ENCODE results near the gene COL28A1.
"Not testable (repeated sequence)": the region's sequence is repeated elsewhere in the genome, so short reads cannot be mapped to it uniquely, and the experiment has no call there.

The COL28A1 gene

GRCh38 chr7:7481802-7482201 is 53.9 kb downstream of the COL28A1 start:
- no peak overlapping the region for H3K4me3 ChIP-seq (ENCODE audit: low read depth, low read length)
- no peak for TF ChIP-seq CTCF (IDR thresholded peaks at IDR 0.05; ENCODE audit: control insufficient read depth, extremely low read depth, insufficient read depth)
- no peak for DNase-seq (ENCODE audit: low read depth)

- TF ChIP-seq CTCF (IDR thresholded peaks at IDR 0.05; ENCODE audit: control insufficient read depth, extremely low read depth, insufficient read depth): no peak
- no peak for DNase-seq (ENCODE audit: low read depth)
- H3K4me3 ChIP-seq (ENCODE audit: low read depth, low read length): no peak overlapping the region
Observed at GRCh38 chr7:7479275-7479805, 56.3 kb downstream of the COL28A1 start.

- no peak for TF ChIP-seq CTCF (IDR thresholded peaks at IDR 0.05; ENCODE audit: control insufficient read depth, extremely low read depth, insufficient read depth)
- DNase-seq (ENCODE audit: low read depth): no peak
- H3K4me3 ChIP-seq (ENCODE audit: low read depth, low read length): no peak overlapping the region
Observed at GRCh38 chr7:7478569-7478968, 57.1 kb downstream of the COL28A1 start.

GRCh38 chr7:7477641-7478040 is 58.0 kb downstream of the COL28A1 start:
- H3K4me3 ChIP-seq (ENCODE audit: low read depth, low read length); DNase-seq (ENCODE audit: low read depth): not testable (repeated sequence)

GRCh38 chr7:7476381-7476780 is 59.3 kb downstream of the COL28A1 start:
- DNase-seq (ENCODE audit: low read depth): no peak
- no peak for TF ChIP-seq CTCF (IDR thresholded peaks at IDR 0.05; ENCODE audit: control insufficient read depth, extremely low read depth, insufficient read depth)
- no peak overlapping the region for H3K4me3 ChIP-seq (ENCODE audit: low read depth, low read length)

GRCh38 chr7:7475601-7476000 is 60.1 kb downstream of the COL28A1 start:
- DNase-seq (ENCODE audit: low read depth): no peak
- H3K4me3 ChIP-seq (ENCODE audit: low read depth, low read length): no peak overlapping the region
- TF ChIP-seq CTCF (IDR thresholded peaks at IDR 0.05; ENCODE audit: control insufficient read depth, extremely low read depth, insufficient read depth): no peak

GRCh38 chr7:7474436-7474835 is 61.2 kb downstream of the COL28A1 start:
- no peak for TF ChIP-seq CTCF (IDR thresholded peaks at IDR 0.05; ENCODE audit: control insufficient read depth, extremely low read depth, insufficient read depth)
- no peak for DNase-seq (ENCODE audit: low read depth)
- H3K4me3 ChIP-seq (ENCODE audit: low read depth, low read length): no peak overlapping the region

GRCh38 chr7:7464991-7465765 is 70.5 kb downstream of the COL28A1 start:
- DNase-seq (ENCODE audit: low read depth); H3K4me3 ChIP-seq (ENCODE audit: low read depth, low read length): not testable (repeated sequence)

Data from LNCaP clone FGC (cell line).